HUES48 (cell line): Measurements from ENCODE around the gene ARMC7.
A peak's percentile ranks its signal among the peaks of the same experiment; 100 is the strongest.
"Not testable (repeated sequence)": the region's sequence is repeated elsewhere in the genome, so short reads cannot be mapped to it uniquely, and the experiment has no call there.

ENCODE experiments used
- H3K27ac ChIP-seq: one replicate; pipeline ENCODE4 v1.7.0; 2013; ENCODE audit warnings: low read depth, low read length, inconsistent platforms
- H3K27me3 ChIP-seq: 2 replicates; pipeline ENCODE4 v1.6.1; 2013; ENCODE audit warnings: mild to moderate bottlenecking, low read length; ENCODE audit not compliant: control insufficient read depth, insufficient read depth
- H3K36me3 ChIP-seq: 2 replicates; pipeline ENCODE4 v1.6.1; 2013; ENCODE audit warnings: low read length; ENCODE audit not compliant: control insufficient read depth, insufficient read depth
- H3K4me1 ChIP-seq: 2 replicates; pipeline ENCODE4 v1.6.1; 2013; ENCODE audit warnings: mild to moderate bottlenecking, low read length; ENCODE audit not compliant: control insufficient read depth, insufficient read depth
- H3K4me3 ChIP-seq: 2 replicates; pipeline ENCODE4 v1.5.1; 2013; ENCODE audit warnings: mild to moderate bottlenecking, low read depth, low read length
- H3K9ac ChIP-seq: 2 replicates; pipeline ENCODE4 v1.6.1; 2013; ENCODE audit warnings: mild to moderate bottlenecking, low read depth, low read length, moderate library complexity
- H3K9me3 ChIP-seq: 2 replicates; pipeline ENCODE4 v1.6.1; 2013; ENCODE audit warnings: low read length; ENCODE audit not compliant: control insufficient read depth, insufficient read depth

Gene ARMC7

DNA sequence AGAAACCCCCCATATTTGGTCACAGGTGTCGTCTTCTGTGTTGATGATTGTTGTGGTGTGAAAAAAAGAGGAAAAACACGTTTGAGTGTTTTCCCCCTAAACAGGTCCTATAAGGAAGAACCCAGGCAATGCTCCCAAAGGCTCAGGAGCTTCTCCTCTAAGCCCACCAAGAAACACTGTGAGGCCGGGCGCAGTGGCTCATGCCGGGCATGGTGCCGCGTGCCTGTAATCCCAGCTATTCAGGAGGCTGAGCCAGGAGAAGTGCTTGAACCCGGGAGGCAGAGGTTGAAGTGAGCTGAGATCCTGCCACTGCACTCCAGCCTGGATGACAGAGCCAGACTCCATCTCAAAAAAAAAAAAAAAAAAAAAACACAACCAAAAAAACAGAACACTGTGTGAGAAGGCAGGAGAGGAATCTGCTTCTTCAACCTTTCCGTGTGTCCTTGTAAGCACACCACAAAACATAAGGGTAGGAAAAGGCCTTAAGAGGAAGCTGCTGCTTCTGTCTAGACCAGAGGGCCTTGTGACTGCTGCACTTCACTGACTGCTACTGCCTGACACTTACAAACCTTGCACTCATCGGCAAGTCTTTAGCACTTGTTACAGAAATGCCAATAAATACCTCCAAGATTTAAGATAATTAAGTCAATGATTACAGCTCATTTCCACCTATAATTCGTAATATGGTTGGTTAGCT, 35.2 kb downstream of the ARMC7 start:
- Histone ChIP-seq H3K9ac (no peak overlapping the region), H3K27me3 (no peaks in the 10 kb centered on the region), H3K4me3 (no peak overlapping the region), H3K27ac (no peak overlapping the region), H3K4me1 (no peaks in the 10 kb centered on the region), H3K36me3 (peaks cover 94% of the 10 kb centered on the region), H3K9me3 (no peaks in the 10 kb centered on the region)

DNA sequence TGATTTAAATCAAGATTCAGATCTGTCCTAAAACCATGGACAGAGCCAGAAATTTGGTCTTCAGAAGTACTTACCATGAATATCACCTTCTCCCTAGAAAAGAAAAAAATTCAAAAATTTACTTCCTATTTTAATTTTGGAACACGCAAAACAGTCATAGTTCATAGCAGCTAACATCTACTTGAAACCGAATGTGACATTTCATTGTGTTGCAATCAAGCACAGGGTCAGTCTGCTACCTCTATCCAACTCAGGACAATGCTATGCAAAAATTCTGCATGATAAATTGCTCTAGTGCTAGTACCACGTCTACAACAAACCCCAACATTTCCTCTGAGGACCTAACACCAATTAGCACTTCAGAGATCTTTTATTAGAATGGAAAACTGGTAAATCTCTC, 36.8 kb downstream of the ARMC7 start:
- Histone ChIP-seq H3K9ac (no peak overlapping the region), H3K36me3 (peaks cover 79% of the 10 kb centered on the region), H3K4me3 (no peak overlapping the region), H3K9me3 (no peaks in the 10 kb centered on the region), H3K27ac (no peak overlapping the region), H3K27me3 (no peaks in the 10 kb centered on the region), H3K4me1 (no peaks in the 10 kb centered on the region)

DNA sequence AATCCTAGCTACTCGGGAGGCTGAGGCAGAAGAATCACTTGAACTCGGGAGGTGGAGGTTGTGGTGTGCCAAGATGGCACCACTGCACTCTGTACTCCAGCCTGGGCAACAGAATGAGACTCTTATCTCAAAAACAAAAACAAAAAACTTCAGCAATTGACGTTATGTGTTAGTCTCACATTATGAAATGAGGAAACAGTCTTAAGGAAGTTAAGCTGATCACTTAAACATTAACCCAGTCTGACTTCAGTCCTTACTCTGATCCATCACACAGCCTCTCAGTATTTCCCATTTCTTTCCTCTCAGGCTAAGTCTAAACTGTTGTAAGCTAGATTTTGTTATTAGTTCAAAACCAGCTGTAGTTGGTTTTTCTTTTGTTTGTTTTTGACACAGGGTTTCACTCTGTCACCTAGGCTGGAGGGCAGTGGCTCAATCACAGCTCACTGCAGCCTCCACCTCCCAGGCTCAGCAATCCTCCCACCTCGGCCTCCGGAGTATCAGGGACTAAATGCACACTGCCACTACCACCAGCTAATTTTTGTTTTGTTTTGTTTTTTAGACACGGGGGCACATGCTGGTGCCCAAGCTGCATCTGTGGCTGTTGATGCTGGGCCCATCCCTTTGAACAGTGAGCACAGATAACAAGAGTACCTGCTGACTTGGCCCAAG, 38.2 kb downstream of the ARMC7 start:
- H3K9me3 ChIP-seq, result no peaks in the 10 kb centered on the region
- H3K4me3 ChIP-seq, result no peak overlapping the region
- H3K4me1 ChIP-seq, result peaks cover 6% of the 10 kb centered on the region; the same call in 1 of the 2 replicates
- H3K27me3 ChIP-seq, result no peaks in the 10 kb centered on the region
- H3K9ac ChIP-seq, result no peak overlapping the region
- no peak overlapping the region for H3K27ac ChIP-seq
- peaks cover 67% of the 10 kb centered on the region for H3K36me3 ChIP-seq

DNA sequence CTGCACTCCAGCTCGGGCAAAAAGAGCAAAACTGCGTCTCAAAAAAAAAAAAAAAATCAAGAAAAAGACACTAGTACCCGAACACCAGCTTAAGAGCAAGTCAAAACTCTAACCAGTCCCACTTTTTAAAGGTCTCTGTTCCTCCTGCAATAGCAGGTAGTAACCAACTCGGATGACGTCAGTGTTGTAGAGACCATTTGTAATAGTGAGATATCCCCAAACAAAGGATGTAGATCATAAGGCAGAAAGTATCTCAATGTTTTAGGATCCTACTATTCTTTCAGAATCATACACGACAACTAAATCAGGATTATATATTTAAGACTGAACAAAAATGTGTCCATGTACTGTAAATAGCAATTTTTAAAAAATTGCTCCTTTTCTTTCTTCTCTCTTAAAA, 42.2 kb downstream of the ARMC7 start:
- Histone ChIP-seq H3K9ac (peak overlapping the region; percentile 76; the same call in 1 of the 2 replicates), H3K36me3 (peaks cover 28% of the 10 kb centered on the region), H3K27ac (peak overlapping the region; percentile 72), H3K27me3 (no peaks in the 10 kb centered on the region), H3K4me3 (peak overlapping the region; percentile 73), H3K9me3 (no peaks in the 10 kb centered on the region), H3K4me1 (peaks cover 17% of the 10 kb centered on the region)

DNA sequence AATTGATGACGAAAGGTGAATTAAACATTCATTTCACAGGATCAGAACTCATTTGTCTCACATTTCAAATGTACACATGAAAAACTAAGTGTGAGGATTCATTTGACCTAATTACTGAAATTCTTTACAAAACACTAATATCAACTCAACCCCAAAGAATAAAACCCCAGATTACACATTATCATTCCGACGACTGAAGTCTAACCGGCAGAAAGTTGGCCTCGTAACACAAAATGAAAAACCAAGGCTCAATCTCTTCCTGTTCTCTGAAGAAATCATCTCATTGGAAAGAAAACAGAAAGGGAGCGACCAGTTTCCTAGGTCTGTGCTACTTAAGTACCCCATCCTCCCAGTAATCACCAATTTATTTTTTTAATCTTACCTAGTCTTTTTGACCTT, 42.8 kb downstream of the ARMC7 start:
- H3K36me3 ChIP-seq, result peaks cover 22% of the 10 kb centered on the region
- H3K9ac ChIP-seq, result peak overlapping the region; percentile 76
- peak overlapping the region; percentile 73 for H3K4me3 ChIP-seq
- no peaks in the 10 kb centered on the region for H3K27me3 ChIP-seq
- H3K4me1 ChIP-seq, result peaks cover 17% of the 10 kb centered on the region
- peak overlapping the region; percentile 72 for H3K27ac ChIP-seq
- H3K9me3 ChIP-seq, result no peaks in the 10 kb centered on the region

DNA sequence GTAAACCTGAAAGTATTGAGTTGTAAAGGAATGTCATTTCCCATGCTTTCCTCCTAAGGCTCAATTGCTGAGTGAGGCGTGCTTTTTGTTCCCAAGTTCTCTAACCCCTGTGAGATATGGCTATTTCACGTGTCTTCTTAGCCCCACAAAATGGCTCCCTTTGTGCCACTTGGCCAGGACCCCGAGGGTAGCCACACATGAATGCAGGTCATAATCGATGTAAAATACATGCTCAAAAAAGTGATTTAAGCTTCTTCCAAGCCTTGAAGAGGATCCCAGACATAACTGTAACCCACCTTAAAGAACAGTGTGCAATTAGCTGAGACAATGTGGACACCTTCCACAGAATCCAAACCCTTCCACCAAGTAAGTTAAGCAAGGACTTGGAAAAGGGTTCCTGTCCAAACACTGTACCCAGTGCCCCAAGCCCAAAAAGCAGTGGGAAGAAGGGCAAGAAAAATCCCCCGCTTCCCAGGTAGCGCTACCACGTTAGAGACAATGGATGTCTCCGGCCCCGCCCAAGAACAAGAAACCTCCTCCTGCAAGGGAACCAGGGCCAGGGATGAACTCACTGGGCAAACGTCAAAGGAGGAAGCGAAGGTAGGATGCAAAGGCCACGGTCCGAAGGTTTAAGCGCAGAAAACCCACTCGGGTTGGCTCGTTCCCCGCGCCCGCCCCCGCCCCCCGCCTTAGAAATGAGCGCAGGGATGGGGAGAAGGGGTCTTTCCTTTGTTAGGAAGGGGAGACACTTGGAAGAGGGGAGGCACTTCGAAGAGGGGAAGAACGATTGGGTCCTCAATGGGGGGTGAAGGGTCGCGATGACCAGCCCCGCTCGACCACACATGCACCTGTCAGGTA, 43.4 kb downstream of the ARMC7 start:
- Histone ChIP-seq H3K4me3 (peak overlapping the region; percentile 73), H3K27ac (peak overlapping the region; percentile 72), H3K9me3 (no peaks in the 10 kb centered on the region), H3K36me3 (peaks cover 15% of the 10 kb centered on the region), H3K4me1 (peaks cover 17% of the 10 kb centered on the region), H3K9ac (peak overlapping the region; percentile 94), H3K27me3 (no peaks in the 10 kb centered on the region)

DNA sequence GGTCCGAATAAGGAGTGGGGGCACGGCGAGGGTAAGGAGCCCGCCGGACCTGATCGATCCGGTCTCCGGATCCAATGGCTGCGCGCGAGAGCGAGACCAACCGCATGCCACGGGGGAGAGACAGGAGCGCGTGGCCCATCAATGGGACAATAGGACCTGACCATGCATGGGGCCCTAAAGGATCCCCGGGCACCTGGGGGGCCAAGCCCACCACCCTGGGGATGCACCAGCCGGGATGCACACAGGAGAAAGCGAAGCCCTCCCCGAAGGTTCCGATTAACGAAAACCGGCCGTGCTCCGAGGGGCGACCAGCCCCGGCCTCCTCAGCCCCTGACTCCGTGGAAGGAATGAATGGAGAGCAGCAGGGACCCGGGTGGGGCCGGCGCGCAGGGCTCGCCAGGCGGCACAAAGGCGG, 44.0 kb downstream of the ARMC7 start:
- Histone ChIP-seq H3K27me3 (no peaks in the 10 kb centered on the region), H3K36me3 (peaks cover 9% of the 10 kb centered on the region), H3K9ac (peak overlapping the region; percentile 94), H3K9me3 (no peaks in the 10 kb centered on the region), H3K4me1 (peaks cover 17% of the 10 kb centered on the region), H3K4me3 (peak overlapping the region; percentile 73), H3K27ac (peak overlapping the region; percentile 72)

DNA sequence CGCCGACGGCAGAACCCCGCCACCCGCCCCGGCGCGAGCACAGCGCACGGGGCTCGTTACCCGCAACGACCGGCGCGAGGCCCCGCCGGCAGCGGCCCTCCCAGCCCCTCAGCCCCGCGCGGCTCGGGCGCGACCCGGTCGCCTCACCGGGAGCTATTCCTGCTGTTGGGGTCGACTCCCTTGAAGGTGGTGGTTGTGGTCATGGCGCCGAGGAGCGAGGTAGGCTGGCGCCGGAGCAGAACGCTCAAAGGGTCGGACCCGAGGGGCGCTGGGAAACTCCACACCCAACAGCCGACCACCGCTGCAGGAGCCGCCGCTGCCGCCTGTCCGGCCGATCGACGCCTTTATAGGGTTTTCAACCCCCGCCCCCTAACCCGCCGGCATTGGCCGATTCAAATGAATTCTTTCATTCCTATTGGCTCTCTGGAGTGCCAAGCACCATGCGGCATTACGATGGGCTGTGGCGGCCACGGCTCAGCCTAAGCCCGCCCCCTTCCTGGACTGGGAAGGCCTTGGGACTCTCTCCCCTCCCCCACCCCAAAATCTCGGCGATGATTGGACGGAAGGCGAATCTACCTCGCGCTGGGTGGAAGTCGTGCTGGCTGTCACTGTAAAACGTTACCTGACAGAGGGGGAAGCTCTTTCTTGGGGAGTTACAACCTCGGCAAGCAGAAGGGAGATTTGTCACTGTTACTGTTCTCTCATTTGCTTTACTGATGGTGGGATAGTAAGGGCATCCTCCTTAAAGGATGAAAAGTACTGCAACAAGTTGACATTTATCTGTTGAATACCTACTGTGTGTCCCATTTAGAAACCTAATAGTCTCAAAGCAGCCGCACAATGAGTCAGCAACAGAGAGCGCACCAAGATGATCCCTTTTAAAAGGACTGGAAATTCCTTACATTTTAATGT, 44.7 kb downstream of the ARMC7 start, which contains the start of gene JPT1:
TSS of gene JPT1 (minus strand) at position 318 of the 912 bp plus-strand sequence. CDS start at position 203, 115 bp downstream.
- peaks cover 6% of the 10 kb centered on the region; the same call in 1 of the 2 replicates for H3K36me3 ChIP-seq
- peaks cover 17% of the 10 kb centered on the region for H3K4me1 ChIP-seq
- H3K9ac ChIP-seq, result peak within 1 kb of the TSS; percentile 94
- H3K27me3 ChIP-seq, result no peaks in the 10 kb centered on the region
- H3K27ac ChIP-seq, result peak within 1 kb of the TSS; percentile 94
- H3K4me3 ChIP-seq, result peak within 1 kb of the TSS; percentile 73
- H3K9me3 ChIP-seq, result no peaks in the 10 kb centered on the region

DNA sequence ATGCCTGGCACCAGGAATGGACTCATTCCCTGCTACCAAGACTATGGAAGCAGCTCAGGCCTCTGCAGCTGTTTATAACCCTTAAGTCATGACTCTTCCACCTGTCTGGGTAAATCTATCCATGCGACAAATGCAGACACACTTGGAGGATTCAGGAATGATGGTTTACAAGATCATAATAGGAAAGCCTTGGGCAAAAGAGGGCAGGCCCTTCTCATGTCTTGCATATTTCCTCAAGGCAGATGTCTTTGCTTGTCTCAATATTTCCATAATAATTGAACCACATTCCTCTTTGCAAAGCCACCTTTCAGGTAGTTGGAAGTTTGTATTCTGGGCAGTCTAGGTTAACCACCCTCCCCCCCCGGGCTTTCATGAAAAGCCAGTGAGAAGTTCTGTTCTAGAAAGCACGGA, 45.4 kb downstream of the ARMC7 start:
- Histone ChIP-seq H3K36me3 (no peaks in the 10 kb centered on the region), H3K9ac (peak overlapping the region; percentile 26; the same call in 1 of the 2 replicates), H3K27ac (peak overlapping the region; percentile 94), H3K4me3 (peak overlapping the region; percentile 73), H3K27me3 (no peaks in the 10 kb centered on the region), H3K4me1 (peaks cover 17% of the 10 kb centered on the region), H3K9me3 (no peaks in the 10 kb centered on the region)

DNA sequence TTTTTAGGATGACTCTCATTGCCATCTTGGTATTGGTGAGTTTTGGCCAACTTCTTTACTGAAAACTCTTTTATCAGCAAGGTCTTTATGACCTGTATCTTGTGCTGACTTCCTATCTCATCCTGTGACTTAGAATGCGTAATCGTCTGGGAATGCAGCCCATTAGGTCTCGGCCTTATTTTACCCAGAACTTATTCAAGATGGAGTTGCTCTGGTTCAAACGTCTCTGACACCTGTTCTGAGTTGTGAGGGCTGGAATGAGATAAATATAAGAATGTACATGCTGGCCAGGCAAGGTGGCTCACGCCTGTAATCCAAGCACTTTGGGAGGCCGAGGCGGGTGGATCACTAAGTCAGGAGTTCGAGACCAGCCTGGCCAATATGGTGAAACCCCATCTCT, 48.7 kb downstream of the ARMC7 start:
- not testable (repeated sequence) for H3K27me3 ChIP-seq, H3K36me3 ChIP-seq, H3K4me3 ChIP-seq, H3K9me3 ChIP-seq, H3K27ac ChIP-seq, H3K9ac ChIP-seq
- peaks cover 11% of the 10 kb centered on the region for H3K4me1 ChIP-seq
